ENCODE measurements around the gene HEPACAM. TPM values are rescaled to one million over a fixed set of nuclear protein-coding genes. Genes with fewer than 3 reads are reported as not detected.

HEPACAM gene
- total RNA-seq, 1 donor from 2014 or later, result 0.14 TPM

Other genes with a start within 250 kb of the HEPACAM start
- 79.9 TPM for gene NRGN, start 196.1 kb downstream of the HEPACAM start, total RNA-seq
- gene VSIG2, start 183.8 kb downstream of the HEPACAM start, total RNA-seq, result 40.1 TPM
- gene ESAM, start 173.8 kb downstream of the HEPACAM start, total RNA-seq, result 164 TPM
- 13.3 TPM for gene MSANTD2, start 135.6 kb downstream of the HEPACAM start, total RNA-seq
- 12.6 TPM for gene ROBO3, start 70.6 kb downstream of the HEPACAM start, total RNA-seq
- gene ROBO4, start 38.2 kb downstream of the HEPACAM start, total RNA-seq, result 75.0 TPM
- gene HEPN1, start 16.8 kb downstream of the HEPACAM start, total RNA-seq, result not detected
- 1.5 TPM for gene CCDC15, start 18.2 kb upstream of the HEPACAM start, total RNA-seq
- 25.1 TPM for gene SLC37A2, start 127.3 kb upstream of the HEPACAM start, total RNA-seq
- 19.0 TPM for gene TMEM218, start 175.6 kb upstream of the HEPACAM start, total RNA-seq
- gene PKNOX2, start 228.7 kb upstream of the HEPACAM start, total RNA-seq, result 17.8 TPM